Stimulated activated CD8-positive, alpha-beta memory T cell treated with anti-CD3 and anti-CD28 coated beads, Interleukin-7, amount 100 ng/mL, for 4 hours (primary cell): Measurements from ENCODE around the gene SMAP1.
A peak's percentile ranks its signal among the peaks of the same experiment; 100 is the strongest.

Experiments used
- DNase-seq, 2 donors: peaks; one replicate each; pipeline ENCODE4 v3.0.0-alpha.2; 2020; ENCODE audit warnings: low read depth in 2 of 2

SMAP1 gene

DNA sequence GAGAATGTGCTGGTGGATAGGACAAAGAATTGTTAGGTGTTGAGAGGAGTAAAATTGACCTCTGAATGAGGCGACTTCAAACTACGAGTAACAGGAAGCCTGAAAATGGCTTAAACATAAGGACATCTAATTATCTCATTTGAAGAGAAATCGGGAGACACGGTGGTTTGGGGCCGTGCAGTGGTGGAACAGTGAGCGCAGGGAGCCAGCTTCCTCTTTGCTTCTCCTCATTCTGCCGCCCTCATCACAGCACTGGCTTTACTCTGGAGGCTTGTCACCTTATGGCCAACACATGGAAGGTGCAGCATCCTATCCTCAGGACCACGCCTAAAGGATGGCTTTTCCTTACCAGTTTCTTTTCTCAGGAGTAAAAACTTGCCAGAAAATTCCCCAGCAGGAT lies 174.9 kb downstream of the SMAP1 start:
- no peak for DNase-seq

DNA sequence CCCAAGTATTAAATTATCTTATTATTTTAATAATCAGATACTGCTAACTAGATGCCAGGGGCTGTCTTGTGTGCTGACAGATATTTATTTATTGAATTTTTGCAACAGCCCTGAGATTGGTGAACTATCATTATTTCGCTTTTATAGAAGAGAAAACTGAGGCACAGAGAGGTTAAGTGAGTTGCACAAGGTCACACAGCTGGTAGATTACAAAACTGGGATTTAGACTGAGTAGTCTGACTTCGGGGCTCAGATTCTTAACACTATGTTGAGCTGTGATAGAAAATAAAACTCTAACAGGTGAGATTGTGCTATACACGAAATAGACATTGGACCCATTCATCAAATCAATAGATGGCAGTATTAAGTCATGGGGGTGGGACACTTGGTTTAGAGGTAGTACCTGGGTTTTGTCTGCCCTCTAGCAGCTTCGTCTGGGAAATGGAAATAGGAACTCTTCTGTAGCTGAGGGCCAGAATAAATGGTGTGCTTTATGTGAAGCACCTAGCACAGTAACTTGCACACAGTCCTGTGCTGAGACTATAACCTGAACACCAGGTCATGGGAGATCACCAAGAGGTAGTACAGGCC lies 175.7 kb downstream of the SMAP1 start:
- no peak for DNase-seq

DNA sequence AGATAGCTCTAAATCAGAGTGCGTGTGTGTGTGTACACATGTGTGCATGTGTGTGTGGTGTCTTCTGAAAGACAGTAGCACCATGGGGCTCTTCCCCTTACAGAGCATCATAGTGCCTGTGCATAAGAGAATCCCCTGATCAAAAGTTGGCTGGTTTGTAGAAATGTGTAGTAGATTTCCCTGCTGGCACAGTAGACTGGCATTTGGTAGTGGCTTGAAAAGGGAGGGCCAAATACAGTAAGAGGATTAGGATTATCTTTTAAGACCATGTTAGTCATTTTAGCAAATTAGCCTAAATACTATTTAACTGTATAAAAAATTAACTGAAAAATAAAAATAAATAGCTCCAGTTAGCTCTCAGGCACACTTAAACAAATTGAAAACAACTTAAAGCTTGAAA lies 176.6 kb downstream of the SMAP1 start:
- DNase-seq = no peak

DNA sequence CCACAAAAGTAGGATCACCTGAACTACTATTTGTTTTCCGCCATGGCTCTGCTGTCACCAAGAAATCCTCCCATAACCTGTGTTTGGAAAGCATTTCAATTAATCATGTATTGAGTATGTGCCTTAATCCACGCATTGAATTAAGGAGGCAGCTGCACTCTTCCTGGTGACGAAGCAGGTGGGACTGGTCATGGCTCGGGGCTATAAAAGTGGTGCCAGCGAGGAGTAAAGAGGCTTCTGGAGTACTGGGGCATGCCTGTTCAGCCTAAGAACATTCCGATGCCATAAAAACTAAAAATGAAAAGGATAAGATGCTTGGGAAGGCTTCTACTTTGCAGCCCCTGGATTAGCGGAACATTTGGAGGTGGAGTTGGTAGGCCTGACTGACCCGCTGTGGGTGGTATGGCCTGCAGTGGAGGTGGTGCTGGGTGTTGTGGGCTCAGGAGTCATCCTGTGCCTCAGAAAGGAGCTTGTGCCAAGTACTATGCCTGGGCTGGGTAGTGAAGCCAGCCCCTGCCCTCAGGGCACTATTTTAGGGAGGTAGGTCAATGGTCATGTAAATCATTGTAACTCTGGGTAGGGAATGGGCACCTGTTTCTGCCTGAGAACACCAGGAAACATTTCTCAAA lies 178.6 kb downstream of the SMAP1 start:
- no peak for DNase-seq

DNA sequence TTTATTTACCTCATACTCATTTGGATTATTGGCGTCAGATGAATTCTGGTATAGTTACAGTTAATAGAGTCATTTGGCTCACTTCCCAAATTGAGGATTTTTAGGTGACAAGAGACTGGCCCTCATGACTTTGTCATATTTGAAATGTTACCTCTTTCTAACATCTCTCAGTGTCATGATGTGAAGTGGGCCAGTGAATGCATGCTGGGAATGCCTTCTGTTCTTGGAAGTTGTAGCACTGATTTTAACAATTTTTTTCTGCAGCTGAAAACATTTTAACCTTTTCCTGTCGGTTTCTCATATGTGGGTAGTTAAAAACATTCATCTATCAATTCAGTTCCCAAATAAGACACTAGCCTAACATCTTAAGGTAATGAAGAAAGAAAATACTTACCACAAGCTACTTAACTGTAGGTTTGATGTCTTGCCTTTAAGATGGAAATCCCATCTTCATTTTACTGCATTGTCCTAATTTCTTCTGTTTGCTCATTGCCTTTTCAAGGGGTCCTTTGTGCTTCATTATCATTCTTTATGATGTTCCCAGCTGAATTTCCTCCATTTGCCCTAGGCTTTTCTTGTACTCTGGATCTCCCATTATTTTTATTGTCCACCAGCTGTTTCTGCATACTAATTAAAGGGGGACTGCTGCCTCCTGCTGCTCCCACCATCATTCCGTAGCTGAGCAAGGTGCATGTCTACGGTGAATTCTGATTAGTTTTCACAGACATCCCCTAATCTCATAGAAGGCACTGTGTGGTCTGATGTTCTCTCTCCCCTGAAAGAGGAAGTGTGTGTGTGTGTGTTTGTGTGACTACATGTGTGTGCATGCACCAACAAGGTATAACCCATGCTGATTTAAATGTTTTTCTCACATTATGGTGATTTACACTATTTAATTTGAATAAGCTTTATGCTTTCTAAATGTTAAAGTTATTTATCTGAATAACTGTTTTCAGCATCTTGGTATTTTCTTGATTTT lies 179.7 kb downstream of the SMAP1 start:
- DNase-seq = no peak

DNA sequence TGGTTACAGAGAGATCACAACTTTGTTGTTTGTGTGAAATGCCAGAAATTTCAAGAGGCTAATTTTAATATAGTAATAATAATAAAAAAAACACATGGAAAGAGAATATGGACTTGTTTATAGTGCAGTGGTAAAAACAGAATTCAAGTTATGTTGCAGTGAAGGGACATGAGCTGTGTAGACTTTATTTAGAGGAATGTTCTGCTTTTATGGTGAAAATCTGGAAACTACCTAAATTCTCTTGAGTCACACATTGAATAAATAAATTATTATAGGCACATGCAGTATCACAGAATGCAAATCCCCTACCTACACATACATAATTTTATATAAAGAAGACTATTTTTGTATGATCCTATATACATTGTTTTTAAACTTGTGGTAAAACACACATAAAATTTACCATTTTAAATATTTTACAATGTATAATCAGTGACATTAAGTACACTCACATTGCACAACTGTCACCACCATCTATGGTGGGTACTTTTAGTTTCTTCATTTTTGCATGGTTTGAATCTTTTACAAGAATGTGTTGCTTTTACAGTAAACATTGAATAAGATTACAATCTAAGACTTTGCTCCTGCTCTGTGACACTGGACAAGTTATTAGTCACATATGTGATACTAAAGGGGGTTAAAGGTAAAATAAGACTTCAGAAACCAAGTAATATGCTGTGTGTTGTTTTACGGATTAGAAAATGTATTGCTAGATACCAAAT lies 181.8 kb downstream of the SMAP1 start:
- no peak for DNase-seq

DNA sequence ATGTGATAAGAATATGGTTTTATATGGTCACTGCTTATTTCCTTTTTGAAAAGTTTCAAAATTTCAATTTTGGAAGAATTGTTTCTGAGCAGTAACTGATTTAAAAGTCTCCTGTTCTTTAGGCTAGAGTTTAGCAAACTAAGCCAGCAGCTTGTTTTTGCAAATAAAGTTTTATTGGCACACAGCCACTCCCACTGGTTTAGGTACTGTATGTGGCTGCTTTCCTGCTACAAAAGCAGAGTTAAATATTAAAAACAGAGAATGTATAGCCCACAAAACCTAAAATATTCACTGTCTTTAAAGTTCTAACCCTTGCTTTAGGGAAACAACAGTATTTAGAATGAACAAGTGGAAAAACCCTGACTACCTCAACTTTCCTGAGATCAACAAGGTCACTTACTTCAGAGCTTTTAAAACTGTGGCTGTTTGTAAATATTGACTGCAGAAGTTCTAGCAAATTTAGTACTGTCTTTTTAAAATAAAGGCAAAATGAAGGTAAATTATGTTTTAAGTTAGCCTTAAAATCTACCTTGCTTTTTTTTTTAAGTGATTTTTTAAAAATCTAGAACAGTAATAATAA lies 185.1 kb downstream of the SMAP1 start:
- no peak for DNase-seq

DNA sequence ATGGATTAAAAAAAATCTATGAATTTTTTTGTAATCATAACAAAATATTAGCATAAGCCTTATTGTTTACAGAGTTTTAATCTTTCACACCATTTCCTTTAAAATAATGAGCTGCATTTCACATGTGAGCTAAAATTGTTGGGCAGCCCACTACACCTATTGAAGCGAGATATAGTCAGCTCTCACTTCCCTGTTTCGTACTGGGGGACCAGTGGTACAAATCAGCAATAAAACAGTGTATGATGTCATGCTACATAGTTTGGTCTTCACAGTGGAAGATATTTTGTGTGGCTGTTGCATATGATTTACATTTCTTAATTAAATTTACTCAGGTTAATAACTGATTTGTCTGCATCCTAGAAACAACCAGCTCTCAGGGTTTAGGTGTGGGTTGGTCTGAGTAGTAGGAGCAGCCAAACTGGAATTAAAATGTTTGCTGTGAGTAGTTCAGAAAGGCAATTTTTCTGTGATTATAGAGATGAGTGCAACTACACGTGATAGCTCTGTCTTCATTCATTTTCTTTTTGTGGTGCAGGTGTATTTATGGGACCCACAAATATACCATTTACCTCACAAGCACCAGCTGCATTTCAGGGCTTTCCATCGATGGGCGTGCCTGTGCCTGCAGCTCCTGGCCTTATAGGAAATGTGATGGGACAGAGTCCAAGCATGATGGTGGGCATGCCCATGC lies 189.8 kb downstream of the SMAP1 start:
- no peak for DNase-seq

DNA sequence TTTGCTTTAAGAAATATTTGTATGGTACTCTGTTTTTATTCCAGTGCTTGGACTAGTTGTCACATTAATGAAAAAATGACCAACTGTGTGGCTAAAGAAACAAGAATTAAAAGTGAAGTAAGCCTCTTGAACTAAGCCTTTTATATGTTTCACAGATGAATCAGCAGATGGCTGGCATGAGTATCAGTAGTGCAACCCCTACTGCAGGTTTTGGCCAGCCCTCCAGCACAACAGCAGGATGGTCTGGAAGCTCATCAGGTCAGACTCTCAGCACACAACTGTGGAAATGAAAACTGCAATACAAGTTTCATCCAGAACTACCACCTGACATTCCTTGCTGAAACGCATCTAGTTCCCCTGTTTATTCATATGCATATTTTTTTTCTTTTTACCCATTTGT lies 192.4 kb downstream of the SMAP1 start:
- no peak for DNase-seq

DNA sequence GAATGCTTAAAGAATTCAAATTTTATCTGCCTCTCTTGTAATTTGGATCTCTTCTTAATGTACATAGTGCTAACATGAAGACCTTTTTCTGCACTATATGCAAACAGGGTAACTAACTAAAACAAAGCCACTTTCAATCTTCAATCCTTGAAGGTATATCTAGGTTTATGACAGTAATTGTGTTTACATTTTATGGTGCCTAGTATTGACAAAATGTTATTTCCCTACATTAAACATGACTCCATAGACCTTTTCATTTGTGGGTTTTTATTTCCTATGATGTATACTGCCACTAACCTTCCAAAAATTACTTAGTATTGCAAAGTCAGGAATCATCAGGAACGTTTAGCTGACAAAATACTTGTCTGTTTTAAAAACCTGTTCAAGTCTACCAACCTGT lies 193.2 kb downstream of the SMAP1 start:
- no peak for DNase-seq

DNA sequence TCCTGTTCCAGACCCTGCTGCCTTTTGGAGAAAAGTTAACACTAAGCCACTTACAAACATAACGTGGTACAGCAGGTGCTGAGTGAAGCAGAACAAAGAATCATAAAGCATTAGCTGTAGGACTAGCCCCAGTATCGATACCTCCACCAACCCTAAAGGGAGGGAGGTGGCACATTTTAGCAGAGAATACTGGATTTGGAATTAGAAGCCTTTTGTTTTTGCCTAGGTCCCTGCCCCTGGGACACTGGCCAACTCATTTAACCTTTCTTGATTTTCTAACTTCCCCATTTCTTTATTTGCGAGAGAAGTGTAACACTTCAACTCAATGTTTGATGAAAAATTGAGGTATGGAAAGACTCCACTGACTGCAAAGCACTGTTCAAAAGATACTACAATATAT lies 195.7 kb downstream of the SMAP1 start:
- no peak for DNase-seq

DNA sequence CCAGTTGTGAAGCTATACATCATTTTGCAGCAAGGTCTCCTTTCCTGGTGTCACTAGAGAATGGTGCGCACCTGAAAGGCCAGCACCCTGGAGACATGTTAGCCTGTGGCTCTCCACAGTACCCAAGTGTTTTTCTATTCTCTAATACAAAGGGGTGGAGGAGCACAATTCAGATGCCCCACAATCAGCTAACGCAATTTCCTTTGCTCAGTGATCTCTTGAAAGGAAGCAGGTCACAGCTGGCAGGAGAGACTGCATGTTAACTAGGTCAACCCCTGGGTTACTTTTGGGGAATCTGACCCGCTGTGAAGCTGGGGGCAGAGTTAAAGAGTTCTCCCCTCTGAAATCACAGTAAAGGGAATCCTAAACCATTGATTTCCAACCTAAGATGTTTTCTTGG lies 196.7 kb downstream of the SMAP1 start:
- DNase-seq = no peak

DNA sequence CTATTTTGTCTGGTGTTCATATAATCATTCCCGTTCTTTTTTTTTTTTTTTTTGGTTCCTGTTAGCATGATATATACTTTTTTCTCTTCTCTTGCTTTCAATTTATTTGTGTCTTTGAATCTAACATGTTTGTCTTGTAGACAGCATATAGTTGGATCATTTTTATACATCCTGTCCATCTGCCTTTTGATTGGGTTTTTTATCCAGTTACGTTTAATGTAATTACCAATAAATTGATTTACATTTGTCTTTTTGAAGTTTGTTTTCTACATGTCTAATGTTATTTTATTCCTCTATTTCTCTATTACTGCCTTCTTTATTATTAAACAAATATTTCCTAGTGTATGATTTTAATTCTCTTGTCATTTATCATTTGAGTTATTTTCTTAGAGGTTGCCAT lies 204.8 kb downstream of the SMAP1 start:
- DNase-seq = no peak

DNA sequence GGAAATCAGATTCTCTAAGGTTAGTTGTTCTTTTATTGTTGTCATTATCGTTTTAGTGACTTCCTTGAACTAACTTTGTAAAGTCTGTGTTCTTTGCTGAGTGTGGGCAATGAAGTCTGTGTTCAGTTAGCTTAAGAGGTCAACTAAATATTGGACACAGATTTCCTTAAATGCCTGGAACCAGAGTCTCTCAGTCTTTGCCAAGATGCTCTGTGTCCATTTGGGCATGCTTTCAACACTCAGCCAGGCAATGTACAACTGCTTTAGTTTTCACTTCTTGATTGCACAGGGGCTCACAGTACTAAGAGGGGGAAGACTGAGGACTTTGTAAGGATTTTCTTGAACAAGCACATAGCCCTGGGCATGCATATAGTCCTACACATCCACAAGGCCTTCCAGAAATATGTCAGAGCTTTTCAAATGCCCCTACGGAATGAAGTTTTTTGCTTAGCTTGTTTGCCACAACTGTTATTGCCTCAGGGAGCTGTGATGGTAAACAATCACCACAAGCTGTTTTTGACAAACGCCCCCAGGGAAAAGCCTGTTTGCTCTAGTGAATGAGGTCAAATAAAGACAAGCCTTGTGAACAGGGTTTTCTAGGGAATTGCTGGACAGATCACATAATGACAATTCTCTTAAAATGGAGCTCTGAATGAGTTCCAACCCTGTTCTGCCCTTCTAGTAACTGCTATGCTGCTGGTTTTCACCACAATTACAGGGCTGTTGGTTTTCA lies 206.7 kb downstream of the SMAP1 start:
- DNase-seq = no peak

DNA sequence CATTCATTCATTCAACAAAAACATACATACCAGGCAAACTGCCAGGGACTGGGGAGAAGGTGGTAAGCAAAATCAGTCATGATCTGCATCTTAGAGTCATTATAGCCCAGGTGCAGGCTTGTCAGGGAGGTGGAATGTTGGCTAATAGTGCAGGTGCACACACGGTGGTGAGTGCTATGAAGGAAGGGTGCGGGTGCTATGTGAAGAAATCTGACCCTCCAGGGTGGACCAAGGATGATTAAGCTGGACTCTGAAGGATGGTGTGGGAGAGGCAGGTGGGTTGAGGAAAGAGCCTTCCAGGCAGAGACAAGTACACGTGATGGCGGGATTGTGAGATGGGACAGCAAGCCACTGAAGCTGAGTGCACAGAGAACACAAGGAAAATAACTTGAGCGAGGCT lies 211.8 kb downstream of the SMAP1 start:
- no peak for DNase-seq

DNA sequence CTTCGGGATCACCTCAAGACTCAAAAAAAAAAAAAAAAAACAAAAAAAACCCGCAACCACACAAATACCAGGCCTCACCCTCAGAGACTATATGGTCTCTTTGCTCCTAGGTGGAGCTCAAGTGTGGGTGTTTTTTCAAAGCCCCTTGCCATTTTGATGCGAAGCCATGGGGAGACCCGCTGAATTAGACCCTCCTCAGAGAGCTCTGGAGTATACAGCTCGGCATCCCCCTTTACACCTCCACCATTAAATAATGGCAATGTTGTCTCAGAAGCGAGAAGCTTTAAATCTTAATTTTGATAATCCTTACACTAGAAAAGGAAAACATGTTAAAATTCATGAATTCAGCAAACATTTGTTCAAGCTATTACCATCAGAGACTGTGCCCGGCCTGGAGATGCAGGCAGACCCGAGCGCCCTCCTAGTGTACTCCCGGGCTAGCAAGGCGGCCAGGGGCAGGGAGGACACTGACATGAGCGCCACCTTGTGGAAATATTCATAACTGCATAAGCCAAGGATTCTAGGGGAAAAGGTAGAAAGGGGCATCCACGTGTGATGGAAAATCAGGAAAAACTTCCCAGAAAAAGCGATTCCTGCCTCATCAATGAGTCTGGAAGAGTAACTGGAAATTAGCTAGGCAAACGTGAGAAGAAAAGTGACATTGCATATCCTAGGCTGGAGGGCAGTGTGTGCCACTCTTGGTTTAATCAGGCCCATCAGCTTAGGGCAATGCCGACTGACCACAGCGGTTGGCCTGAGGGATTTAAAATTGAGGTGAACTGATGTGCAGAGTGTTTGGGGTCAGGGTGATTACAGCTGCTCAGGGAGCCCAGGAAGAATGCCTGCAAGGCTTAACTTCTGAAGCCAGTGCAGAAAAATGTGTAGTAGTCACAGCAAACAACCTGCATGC lies 216.6 kb downstream of the SMAP1 start:
- peak; percentile 7 to 25 for DNase-seq

DNA sequence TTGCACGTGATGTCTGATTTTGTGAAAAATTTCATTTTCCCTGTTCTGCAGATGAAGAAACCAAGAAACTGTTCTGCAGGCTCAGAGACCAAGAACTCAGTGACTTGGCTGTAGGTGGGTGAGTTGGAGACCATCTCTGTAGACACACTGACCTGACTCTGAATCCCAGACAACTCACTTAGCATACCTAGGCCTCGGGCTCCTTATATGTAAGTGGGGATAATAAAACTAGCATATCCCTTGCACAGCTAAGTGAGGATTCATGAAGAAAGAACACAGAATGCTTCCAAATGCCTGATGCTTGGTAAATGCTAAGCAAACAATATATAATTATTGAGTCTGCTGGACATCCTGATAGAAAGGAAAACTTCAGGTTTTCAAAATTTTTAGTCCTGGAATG lies 218.4 kb downstream of the SMAP1 start:
- DNase-seq = no peak

DNA sequence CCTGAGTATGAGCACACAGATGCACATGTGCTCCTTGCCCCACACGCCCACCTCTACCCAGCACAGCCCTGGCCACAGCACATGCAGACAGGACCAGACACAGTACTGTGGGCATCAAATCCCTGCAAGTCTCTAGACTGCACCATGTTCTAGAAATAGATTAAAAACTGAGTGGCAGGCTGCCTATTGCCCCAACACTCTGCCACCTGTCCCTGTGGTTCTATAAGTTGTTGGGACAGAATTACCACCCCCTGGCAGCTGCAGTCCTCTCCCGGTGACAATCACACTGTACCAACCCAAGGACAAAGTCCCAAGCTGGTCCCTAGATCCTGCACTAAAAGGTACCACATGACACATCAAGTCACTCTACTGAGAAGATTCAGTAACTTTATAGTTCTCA lies 219.0 kb downstream of the SMAP1 start:
- no peak for DNase-seq

DNA sequence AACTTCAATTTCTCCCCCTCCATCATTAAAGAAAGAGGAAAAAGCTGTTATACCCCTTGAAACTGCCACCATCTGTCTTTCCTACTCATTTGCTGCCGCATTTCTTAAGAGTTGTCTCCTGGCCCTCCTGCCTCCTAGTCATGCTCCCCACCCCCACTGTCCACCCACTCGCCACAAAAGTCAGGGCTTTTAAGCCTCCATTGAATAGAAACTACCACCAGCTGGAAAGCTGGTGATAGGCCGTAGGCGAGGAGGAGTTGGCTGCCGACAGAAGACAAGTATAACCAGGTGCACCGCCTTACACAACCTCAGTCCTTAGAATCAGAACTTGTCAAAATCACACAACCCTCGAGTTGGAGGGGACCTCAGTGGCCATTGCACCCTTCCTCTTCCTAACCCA lies 221.6 kb downstream of the SMAP1 start:
- no peak for DNase-seq

DNA sequence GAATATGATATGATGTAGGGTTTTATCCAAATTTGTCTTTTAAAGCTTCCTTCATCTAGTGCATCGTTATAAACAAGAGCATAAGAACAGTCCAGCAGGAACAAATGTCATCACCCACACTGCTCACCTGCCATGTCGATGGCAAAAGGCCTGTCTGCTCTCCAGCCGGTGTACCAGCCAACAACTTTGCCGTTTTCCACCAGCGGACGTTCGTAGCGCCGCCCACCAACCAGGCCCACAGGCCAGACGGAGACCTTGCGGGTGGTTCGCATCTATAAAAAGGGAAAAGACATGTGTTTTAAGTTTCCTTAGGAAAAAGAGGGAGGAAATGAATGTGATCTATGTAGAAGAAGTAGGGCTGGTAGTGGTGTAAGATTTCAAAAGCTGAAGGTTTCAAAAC lies 226.3 kb downstream of the SMAP1 start:
- no peak for DNase-seq
